Natural killer cell (primary cell): ENCODE results near the gene SSC5D. TPM values are rescaled to one million over a fixed set of nuclear protein-coding genes. Genes with fewer than 3 reads are reported as not detected.
A peak's percentile ranks its signal among the peaks of the same experiment; 100 is the strongest.

Experiments
- ATAC-seq, 3 donors: fragments of 150-1000 bp in 2 of 3; fragments of 200-7000 bp in 1 of 3; cut with Tn5 transposase; 1 replicate in 1 of 3; 2 replicates in 2 of 3; pipeline ENCODE4 v1.10.0; 2021; ENCODE audit warnings: mild to moderate bottlenecking in 2 of 3, moderate library complexity in 2 of 3
- DNase-seq, 2 donors: peaks; one replicate each; pipeline versions ENCODE4 v3.0.0 to v3.0.0-alpha.2; 2013 to 2021; ENCODE audit warnings: mixed read lengths in 1 of 2
- H3K27ac ChIP-seq: one replicate; pipeline ENCODE4 v1.5.1; 2013; ENCODE audit warnings: mild to moderate bottlenecking, low read length
- H3K27me3 ChIP-seq: one replicate; pipeline ENCODE4 v1.6.1; 2013; ENCODE audit warnings: low read length; ENCODE audit not compliant: control insufficient read depth, insufficient read depth
- H3K36me3 ChIP-seq: one replicate; pipeline ENCODE4 v1.6.1; 2013; ENCODE audit warnings: low read length; ENCODE audit not compliant: control insufficient read depth, insufficient read depth
- H3K4me1 ChIP-seq: one replicate; pipeline ENCODE4 v1.6.1; 2013; ENCODE audit warnings: low read length; ENCODE audit not compliant: control insufficient read depth, insufficient read depth
- H3K4me3 ChIP-seq: one replicate; pipeline ENCODE4 v1.5.1; 2013; ENCODE audit warnings: low read length
- H3K9me3 ChIP-seq: one replicate; pipeline ENCODE4 v1.6.1; 2013; ENCODE audit warnings: low read length; ENCODE audit not compliant: control insufficient read depth, insufficient read depth
- H3K27ac Mint-ChIP-seq, 2 donors: one replicate each; pipeline ENCODE4 v1.8.0; 2022; ENCODE audit warnings: mild to moderate bottlenecking in 2 of 2, mixed read lengths in 2 of 2, moderate library complexity in 1 of 2
- H3K27me3 Mint-ChIP-seq, 2 donors: one replicate each; pipeline ENCODE4 v1.8.0; 2022; ENCODE audit warnings: low read depth in 2 of 2, mixed read lengths in 2 of 2
- H3K36me3 Mint-ChIP-seq: one replicate; pipeline ENCODE4 v1.8.0; 2022; ENCODE audit warnings: mixed read lengths
- H3K4me1 Mint-ChIP-seq, 2 donors: one replicate each; pipeline ENCODE4 v1.8.0; 2022; ENCODE audit warnings: mixed read lengths in 2 of 2
- H3K4me3 Mint-ChIP-seq: one replicate; pipeline ENCODE4 v1.8.0; 2022; ENCODE audit warnings: mild to moderate bottlenecking, moderate library complexity, mixed read lengths
- H3K9me3 Mint-ChIP-seq, 2 donors: one replicate each; pipeline ENCODE4 v1.8.0; 2022; ENCODE audit warnings: mixed read lengths in 2 of 2
- CTCF ChIP-seq: fragments of 200-600 bp; IDR thresholded peaks from one replicate; pipeline ENCODE4 v1.8.0; 2022; ENCODE audit warnings: antibody characterized with exemption
- whole genome bisulfite sequencing: methylation state at CpG from one replicate; pipeline ENCODE4 v1.1.7; 2013; ENCODE audit warnings: missing lambda C conversion rate; ENCODE audit not compliant: insufficient coverage; 5-methylcytosine and 5-hydroxymethylcytosine counted together
- intact Hi-C: fragments of 100-400 bp; cut with micrococcal nuclease; formaldehyde crosslinking; loops from one replicate; pipeline ENCODE4 v1.14.2; 2022
- total RNA-seq, 4 donors: library from RNA; stranded (reverse); fragments of 120-200 nt in 1 of 4; gene quantifications; one replicate each; pipeline versions ENCODE4 v1.2.3 to v1.2.4, GENCODE V29; 2013 to 2022

SSC5D gene
- total RNA-seq, 3 donors from 2014 or later (not counting 1 experiment from before 2014, with no cell fraction given) = 0.11 to 0.68 (median 0.58) TPM

GRCh38 chr19:55525289-55526101 is 37.3 kb downstream of the SSC5D start:
- peaks cover 0 to 3% of the 10 kb centered on the region in 2 donors for H3K27me3 Mint-ChIP-seq
- WGBS = 83% methylated on average over 28 of the region's 29 CpGs
- H3K27me3 ChIP-seq = no peaks in the 10 kb centered on the region
- ATAC-seq = no peak
- no peaks in the 10 kb centered on the region for H3K36me3 Mint-ChIP-seq
- peaks cover 4% of the 10 kb centered on the region for H3K4me1 ChIP-seq
- H3K36me3 ChIP-seq = no peaks in the 10 kb centered on the region
- H3K4me1 Mint-ChIP-seq = no peaks in the 10 kb centered on the region
- H3K9me3 ChIP-seq = no peaks in the 10 kb centered on the region
- no peak overlapping the region for H3K4me3 Mint-ChIP-seq
- intact Hi-C loops = no loop called here
- no peak for TF ChIP-seq CTCF
- no peak overlapping the region for H3K27ac Mint-ChIP-seq
- H3K9me3 Mint-ChIP-seq = no peaks in the 10 kb centered on the region
- no peak overlapping the region for H3K27ac ChIP-seq
- no peak for DNase-seq
- no peak overlapping the region for H3K4me3 ChIP-seq

- ATAC-seq (peak; percentile 49 to 79 (median 57)), DNase-seq (no peak)
- Mint-ChIP-seq H3K4me3 (no peak overlapping the region), H3K4me1 (no peaks in the 10 kb centered on the region), H3K36me3 (no peaks in the 10 kb centered on the region), H3K27ac (no peak overlapping the region), H3K27me3 (peaks cover 0 to 3% of the 10 kb centered on the region in 2 donors), H3K9me3 (no peaks in the 10 kb centered on the region)
- H3K4me3 ChIP-seq = no peak overlapping the region
- no peaks in the 10 kb centered on the region for H3K9me3 ChIP-seq
- H3K27ac ChIP-seq = no peak overlapping the region
- 35% methylated on average over 35 of the region's 35 CpGs for WGBS
- TF ChIP-seq CTCF = no peak
- intact Hi-C loops = no loop called here
- H3K4me1 ChIP-seq = peaks cover 4% of the 10 kb centered on the region
- H3K36me3 ChIP-seq = no peaks in the 10 kb centered on the region
- H3K27me3 ChIP-seq = no peaks in the 10 kb centered on the region
Observed at GRCh38 chr19:55526216-55527196, 38.3 kb downstream of the SSC5D start.

GRCh38 chr19:55527197-55528029 is 39.2 kb downstream of the SSC5D start:
- Mint-ChIP-seq H3K27me3 (peaks cover 0 to 3% of the 10 kb centered on the region in 2 donors), H3K4me1 (no peaks in the 10 kb centered on the region), H3K9me3 (no peaks in the 10 kb centered on the region), H3K27ac (no peak overlapping the region), H3K36me3 (no peaks in the 10 kb centered on the region), H3K4me3 (no peak overlapping the region)
- Histone ChIP-seq H3K4me3 (no peak overlapping the region), H3K27ac (no peak overlapping the region), H3K9me3 (no peaks in the 10 kb centered on the region), H3K4me1 (peaks cover 4% of the 10 kb centered on the region), H3K27me3 (no peaks in the 10 kb centered on the region), H3K36me3 (no peaks in the 10 kb centered on the region)
- ATAC-seq = peak in 1 of 3 donors; percentile 14
- intact Hi-C loops = no loop called here
- WGBS = 87% methylated on average over 22 of the region's 22 CpGs
- no peak for TF ChIP-seq CTCF
- DNase-seq = no peak
